OCI-LY3 (cell line): ENCODE results near the gene GPRC5B.

Source experiments
- H2AFZ ChIP-seq: fragments of 200-600, 300-600 bp; shearing (Covaris generic); 2 replicates; pipeline ENCODE4 v1.6.0; 2014; ENCODE audit warnings: antibody characterized with exemption, low read depth, low read length
- H3K27ac ChIP-seq: fragments of 200-600, 300-600 bp; sonication (generic); 2 replicates; pipeline ENCODE4 v1.5.1; 2014; ENCODE audit warnings: mild to moderate bottlenecking, low read length, moderate library complexity, mixed read lengths
- H3K27me3 ChIP-seq: fragments of 200-600, 300-600 bp; sonication (generic); 2 replicates; pipeline ENCODE4 v1.6.1; 2014; ENCODE audit warnings: low read depth, low read length, mixed read lengths
- H3K36me3 ChIP-seq: fragments of 200-600, 300-600 bp; sonication (generic); replicated peaks from 2 replicates; pipeline ENCODE3; 2014; ENCODE audit warnings: low read depth, low read length, mixed read lengths
- H3K4me1 ChIP-seq: fragments of 300-600, 200-600 bp; sonication (generic); 2 replicates; pipeline ENCODE4 v1.6.1; 2014; ENCODE audit warnings: low read length, mixed read lengths
- H3K4me2 ChIP-seq: fragments of 200-600, 300-600 bp; sonication (generic); 2 replicates; pipeline ENCODE4 v1.6.1; 2014; ENCODE audit warnings: low read length, mixed read lengths
- H3K4me3 ChIP-seq: fragments of 300-600, 200-600 bp; sonication (generic); 2 replicates; pipeline ENCODE4 v1.5.1; 2014; ENCODE audit warnings: antibody characterized with exemption, mild to moderate bottlenecking, low read length, moderate library complexity
- H3K79me2 ChIP-seq: fragments of 300-600, 200-600 bp; shearing (Covaris generic); 2 replicates; pipeline ENCODE4 v1.6.1; 2014; ENCODE audit warnings: mild to moderate bottlenecking, low read length, mixed read lengths
- H3K9ac ChIP-seq: fragments of 300-600, 200-600 bp; shearing (Covaris generic); 2 replicates; pipeline ENCODE4 v1.6.0; 2014; ENCODE audit warnings: mild to moderate bottlenecking, low read length, moderate library complexity
- H3K9me3 ChIP-seq: fragments of 200-600, 300-600 bp; shearing (Covaris generic); 2 replicates; pipeline ENCODE4 v1.6.1; 2014; ENCODE audit warnings: low read length, mixed read lengths; ENCODE audit not compliant: insufficient read depth
- H4K20me1 ChIP-seq: fragments of 200-600, 300-600 bp; sonication (generic); 2 replicates; pipeline ENCODE4 v1.6.1; 2016; ENCODE audit warnings: low read length, mixed read lengths; ENCODE audit not compliant: insufficient read depth
- EZH2phosphoT487 ChIP-seq: fragments of 200-600 bp; shearing (Covaris generic); IDR thresholded peaks from 2 replicates; pipeline ENCODE4 v1.6.1; 2018; ENCODE audit warnings: antibody characterized with exemption, mixed run types, low read depth
- TF ChIP-seq, protein P1 (sequence below): fragments of 200-600, 300-600 bp; sonication (generic); IDR thresholded peaks from 2 replicates; pipeline ENCODE4 v1.5.1; 2014; ENCODE audit warnings: antibody characterized with exemption, low read length, low read depth

GPRC5B gene

DNA sequence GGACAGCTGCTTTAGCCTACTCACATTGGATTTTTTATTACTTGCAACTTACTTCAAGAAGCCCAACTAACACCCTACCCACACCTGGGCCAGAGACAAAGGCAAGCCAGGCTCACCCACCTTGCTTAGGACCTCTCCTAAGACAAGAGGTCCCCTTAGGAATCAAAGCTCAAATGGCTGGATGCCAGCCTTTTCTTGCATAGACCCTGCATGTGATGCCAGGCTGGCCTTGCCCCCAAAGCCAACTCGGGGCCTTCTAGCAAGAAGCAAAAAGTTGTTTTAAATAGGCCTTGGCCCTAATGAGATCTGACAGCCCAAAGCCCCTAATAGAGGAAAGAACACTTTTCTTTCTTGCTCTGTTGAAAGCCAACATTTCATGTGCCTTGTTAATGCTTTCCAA is 20.7 kb downstream of the GPRC5B start:
- no peaks in the 10 kb centered on the region for H4K20me1 ChIP-seq
- H3K36me3 ChIP-seq, result peaks cover 10% of the 10 kb centered on the region
- H3K9me3 ChIP-seq, result no peaks in the 10 kb centered on the region

DNA sequence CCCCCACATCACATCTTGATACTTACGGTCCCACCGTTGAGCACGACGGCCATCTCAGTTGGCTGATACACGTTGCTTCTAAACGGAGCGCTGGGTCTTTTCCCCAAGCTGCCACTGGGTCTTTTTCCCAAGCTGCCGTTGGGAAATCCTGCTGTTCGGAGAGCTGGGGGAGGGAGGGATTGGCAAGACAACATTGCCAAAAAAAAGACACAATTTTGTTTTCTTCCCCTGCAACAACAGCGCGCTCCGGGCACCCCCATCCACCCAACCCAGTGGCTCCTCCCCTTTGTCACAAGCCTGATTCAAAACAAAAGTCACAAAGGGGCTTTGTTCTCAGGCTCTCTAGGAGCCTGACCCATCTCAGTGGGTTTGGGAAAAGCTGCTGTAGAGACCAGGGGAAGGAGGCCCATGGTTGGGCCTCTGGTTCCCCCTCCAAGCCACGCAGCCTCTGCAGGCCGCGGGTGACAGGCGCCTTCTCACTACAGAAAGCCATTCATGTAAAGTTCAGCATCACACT is 22.8 kb downstream of the GPRC5B start:
- Histone ChIP-seq H3K36me3 (peaks cover 6% of the 10 kb centered on the region), H3K9ac (no peak overlapping the region)
- TF ChIP-seq EZH2phosphoT487, result no peak
- TF ChIP-seq, protein P1, sequence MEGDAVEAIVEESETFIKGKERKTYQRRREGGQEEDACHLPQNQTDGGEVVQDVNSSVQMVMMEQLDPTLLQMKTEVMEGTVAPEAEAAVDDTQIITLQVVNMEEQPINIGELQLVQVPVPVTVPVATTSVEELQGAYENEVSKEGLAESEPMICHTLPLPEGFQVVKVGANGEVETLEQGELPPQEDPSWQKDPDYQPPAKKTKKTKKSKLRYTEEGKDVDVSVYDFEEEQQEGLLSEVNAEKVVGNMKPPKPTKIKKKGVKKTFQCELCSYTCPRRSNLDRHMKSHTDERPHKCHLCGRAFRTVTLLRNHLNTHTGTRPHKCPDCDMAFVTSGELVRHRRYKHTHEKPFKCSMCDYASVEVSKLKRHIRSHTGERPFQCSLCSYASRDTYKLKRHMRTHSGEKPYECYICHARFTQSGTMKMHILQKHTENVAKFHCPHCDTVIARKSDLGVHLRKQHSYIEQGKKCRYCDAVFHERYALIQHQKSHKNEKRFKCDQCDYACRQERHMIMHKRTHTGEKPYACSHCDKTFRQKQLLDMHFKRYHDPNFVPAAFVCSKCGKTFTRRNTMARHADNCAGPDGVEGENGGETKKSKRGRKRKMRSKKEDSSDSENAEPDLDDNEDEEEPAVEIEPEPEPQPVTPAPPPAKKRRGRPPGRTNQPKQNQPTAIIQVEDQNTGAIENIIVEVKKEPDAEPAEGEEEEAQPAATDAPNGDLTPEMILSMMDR, result no peak

More for the DNA sequence above, 20.7 kb downstream of the GPRC5B start:
- peaks cover 9% of the 10 kb centered on the region; the same call in 1 of the 2 replicates for H3K79me2 ChIP-seq
- peaks cover 18% of the 10 kb centered on the region for H3K4me1 ChIP-seq
- H3K27ac ChIP-seq, result no peak overlapping the region
- H2AFZ ChIP-seq, result no peak overlapping the region
- no peak overlapping the region for H3K9ac ChIP-seq
- no peak overlapping the region for H3K4me3 ChIP-seq
- TF ChIP-seq, protein P1, result no peak
- TF ChIP-seq EZH2phosphoT487, result no peak
- H3K4me2 ChIP-seq, result no peak overlapping the region
- H3K27me3 ChIP-seq, result no peaks in the 10 kb centered on the region

GRCh38 chr16:19861133-19861532 is 23.5 kb downstream of the GPRC5B start:
- H3K27ac ChIP-seq, result no peak overlapping the region
- no peak overlapping the region for H3K4me2 ChIP-seq
- no peak overlapping the region for H3K9ac ChIP-seq
- H3K4me1 ChIP-seq, result peaks cover 16% of the 10 kb centered on the region
- H3K9me3 ChIP-seq, result no peaks in the 10 kb centered on the region
- TF ChIP-seq, protein P1, result no peak
- no peak for TF ChIP-seq EZH2phosphoT487
- H4K20me1 ChIP-seq, result no peaks in the 10 kb centered on the region
- no peaks in the 10 kb centered on the region for H3K27me3 ChIP-seq
- H3K4me3 ChIP-seq, result no peak overlapping the region
- H3K79me2 ChIP-seq, result no peaks in the 10 kb centered on the region
- no peak overlapping the region for H2AFZ ChIP-seq
- H3K36me3 ChIP-seq, result peaks cover 12% of the 10 kb centered on the region

More for the DNA sequence above, 22.8 kb downstream of the GPRC5B start:
- Histone ChIP-seq H3K27me3 (no peaks in the 10 kb centered on the region), H2AFZ (no peak overlapping the region), H4K20me1 (no peaks in the 10 kb centered on the region), H3K4me3 (no peak overlapping the region), H3K27ac (no peak overlapping the region), H3K79me2 (peaks cover 2% of the 10 kb centered on the region; the same call in 1 of the 2 replicates), H3K4me2 (no peak overlapping the region), H3K9me3 (no peaks in the 10 kb centered on the region), H3K4me1 (peaks cover 11% of the 10 kb centered on the region)

- no peak overlapping the region for H3K9ac ChIP-seq
- H3K9me3 ChIP-seq, result no peaks in the 10 kb centered on the region
- peaks cover 23% of the 10 kb centered on the region for H3K4me1 ChIP-seq
- no peak overlapping the region for H3K4me3 ChIP-seq
- no peak overlapping the region for H2AFZ ChIP-seq
- no peak overlapping the region for H3K4me2 ChIP-seq
- TF ChIP-seq, protein P1, result no peak
- TF ChIP-seq EZH2phosphoT487, result no peak
- H3K36me3 ChIP-seq, result peaks cover 19% of the 10 kb centered on the region
- H3K27me3 ChIP-seq, result no peaks in the 10 kb centered on the region
- H3K79me2 ChIP-seq, result no peaks in the 10 kb centered on the region
- H4K20me1 ChIP-seq, result no peaks in the 10 kb centered on the region
- H3K27ac ChIP-seq, result no peak overlapping the region
Observed at GRCh38 chr16:19860166-19861041, 24.2 kb downstream of the GPRC5B start.
